H1 (cell line): ENCODE data around the gene PI16. TPM values are rescaled to one million over a fixed set of nuclear protein-coding genes. Genes with fewer than 3 reads are reported as not detected.

Source experiments
- CTCF ChIA-PET: fragments of 300-600 bp; sonication (Branson Sonifier 250); formaldehyde crosslinking; loops from one replicate; lab custom pipeline; 2021; ENCODE audit not compliant: partially characterized antibody; lab: Charles Lee
- POLR2A ChIA-PET: fragments of 300-600 bp; sonication (Branson Sonifier 250); formaldehyde crosslinking; loops from one replicate; lab custom pipeline; 2021; ENCODE audit warnings: inconsistent platforms; ENCODE audit not compliant: partially characterized antibody; lab: Charles Lee
- DNase-seq, 2 experiments: peaks; one replicate each; pipeline versions ENCODE4 v3.0.0 to v3.0.0-alpha.2; 2010 to 2022; ENCODE audit warnings: low spot score in 2 of 2, low read depth in 1 of 2, mixed read lengths in 1 of 2
- FAIRE-seq: peaks from 2 replicates; lab custom pipeline; 2011; peaks lifted over from hg19 to GRCh38; lab: Jason Lieb, UNC
- H2AFZ ChIP-seq: 2 replicates; pipeline ENCODE4 v1.8.1; 2012; ENCODE audit warnings: low read length, inconsistent platforms
- H2AK5ac ChIP-seq: 2 replicates; pipeline ENCODE4 v1.6.1; 2013; ENCODE audit warnings: low read depth, low read length
- H2BK120ac ChIP-seq: replicated peaks from 2 replicates; pipeline ENCODE3; 2013; ENCODE audit warnings: low read depth, low read length, inconsistent platforms
- H2BK12ac ChIP-seq: 2 replicates; pipeline ENCODE4 v1.6.1; 2013; ENCODE audit warnings: low read depth, low read length
- H2BK15ac ChIP-seq: 2 replicates; pipeline ENCODE4 v1.6.1; 2013; ENCODE audit warnings: low read length
- H2BK20ac ChIP-seq: 2 replicates; pipeline ENCODE4 v1.6.1; 2013; ENCODE audit warnings: low read length
- H2BK5ac ChIP-seq: 2 replicates; pipeline ENCODE4 v1.6.1; 2013; ENCODE audit warnings: low read depth, low read length
- H3K14ac ChIP-seq: 2 replicates; pipeline ENCODE4 v1.6.1; 2013; ENCODE audit warnings: inconsistent platforms; ENCODE audit not compliant: insufficient read length
- H3K18ac ChIP-seq: 2 replicates; pipeline ENCODE4 v1.6.1; 2013; ENCODE audit warnings: low read length; ENCODE audit errors: extremely low read depth
- H3K23ac ChIP-seq: 2 replicates; pipeline ENCODE4 v1.6.1; 2013; ENCODE audit warnings: inconsistent platforms; ENCODE audit not compliant: insufficient read length
- H3K23me2 ChIP-seq: 2 replicates; pipeline ENCODE4 v1.6.1; 2013; ENCODE audit warnings: low read depth, low read length
- H3K27ac ChIP-seq: 2 replicates; pipeline ENCODE4 v1.6.1; 2011; ENCODE audit warnings: low read depth, low read length, inconsistent platforms
- H3K27me3 ChIP-seq, 4 experiments: replicated peaks in 1 of 4; 1 replicate in 1 of 4; 2 replicates in 3 of 4; pipeline versions ENCODE4 v1.6.1 to v1.8.1; 2011 to 2013; ENCODE audit warnings: low read length in 3 of 4, mild to moderate bottlenecking in 3 of 4, inconsistent platforms in 2 of 4, mixed read lengths in 2 of 4, moderate library complexity in 1 of 4; ENCODE audit not compliant: control insufficient read depth in 3 of 4, insufficient read depth in 3 of 4; ENCODE audit errors: extremely low read depth in 1 of 4
- H3K36me3 ChIP-seq, 4 experiments: 2 replicates each; pipeline versions ENCODE4 v1.6.1 to v1.8.1; 2011 to 2013; ENCODE audit warnings: mild to moderate bottlenecking in 4 of 4, low read length in 3 of 4, moderate library complexity in 2 of 4, control low read depth in 1 of 4, inconsistent platforms in 1 of 4; ENCODE audit not compliant: insufficient read depth in 4 of 4, control insufficient read depth in 2 of 4
- H3K4ac ChIP-seq: replicated peaks from 2 replicates; pipeline ENCODE3; 2013; ENCODE audit warnings: low read length, low read depth, mixed read lengths, inconsistent platforms; ENCODE audit not compliant: insufficient read length
- H3K4me1 ChIP-seq, 4 experiments: replicated peaks in 1 of 4; 1 replicate in 1 of 4; 2 replicates in 3 of 4; pipeline versions ENCODE4 v1.6.1 to v1.8.1; 2011 to 2013; ENCODE audit warnings: low read length in 3 of 4, inconsistent platforms in 2 of 4, mixed read lengths in 1 of 4; ENCODE audit not compliant: insufficient read depth in 4 of 4, control insufficient read depth in 3 of 4
- H3K4me2 ChIP-seq, 2 experiments: 2 replicates each; pipeline versions ENCODE4 v1.6.1 to v1.8.1; 2011 to 2013; ENCODE audit warnings: low read depth in 2 of 2, low read length in 2 of 2, control low read depth in 1 of 2, inconsistent platforms in 1 of 2, mild to moderate bottlenecking in 1 of 2; ENCODE audit not compliant: insufficient read depth in 1 of 2
- H3K4me3 ChIP-seq, 4 experiments: fragments of 200-600, 300-600 bp in 1 of 4; sonication (generic), shearing (Covaris generic), sonication (Bioruptor Twin) in 1 of 4; 2 replicates each; pipeline versions ENCODE4 v1.5.1 to v1.8.1; 2011 to 2016; ENCODE audit warnings: low read length in 4 of 4, low read depth in 3 of 4, control low read depth in 2 of 4, inconsistent platforms in 2 of 4, mild to moderate bottlenecking in 2 of 4, mixed read lengths in 1 of 4, moderate library complexity in 1 of 4; ENCODE audit not compliant: insufficient read depth in 2 of 4; ENCODE audit errors: extremely low read depth in 1 of 4
- H3K56ac ChIP-seq: replicated peaks from 2 replicates; pipeline ENCODE3; 2013; ENCODE audit warnings: low read depth, mild to moderate bottlenecking, mixed read lengths, low read length, inconsistent platforms; ENCODE audit not compliant: insufficient read length
- H3K79me1 ChIP-seq: 2 replicates; pipeline ENCODE4 v1.6.1; 2013; ENCODE audit warnings: low read depth, low read length, control low read depth
- H3K79me2 ChIP-seq, 2 experiments: 2 replicates each; pipeline versions ENCODE4 v1.6.1 to v1.8.1; 2012 to 2013; ENCODE audit warnings: low read length in 2 of 2, mild to moderate bottlenecking in 2 of 2, inconsistent platforms in 1 of 2; ENCODE audit not compliant: insufficient read depth in 2 of 2, control insufficient read depth in 1 of 2
- H3K9ac ChIP-seq, 4 experiments: replicated peaks in 1 of 4; 1 replicate in 1 of 4; 2 replicates in 3 of 4; pipeline versions ENCODE4 v1.6.1 to v1.8.1; 2011 to 2013; ENCODE audit warnings: low read depth in 3 of 4, low read length in 3 of 4, control low read depth in 2 of 4, mild to moderate bottlenecking in 2 of 4, moderate library complexity in 2 of 4, inconsistent platforms in 1 of 4; ENCODE audit errors: extremely low read depth in 1 of 4
- H3K9me3 ChIP-seq, 2 experiments: 2 replicates each; pipeline versions ENCODE4 v1.6.1 to v1.8.1; 2012 to 2013; ENCODE audit warnings: mild to moderate bottlenecking in 2 of 2, moderate library complexity in 2 of 2, control low read depth in 1 of 2, inconsistent platforms in 1 of 2, low read depth in 1 of 2, low read length in 1 of 2, mixed read lengths in 1 of 2; ENCODE audit not compliant: insufficient read depth in 2 of 2
- H4K20me1 ChIP-seq, 2 experiments: replicated peaks in 1 of 2; 2 replicates each; pipeline versions ENCODE3 to v1.8.1; 2011 to 2013; ENCODE audit warnings: inconsistent platforms in 2 of 2, low read length in 2 of 2, mild to moderate bottlenecking in 1 of 2; ENCODE audit not compliant: insufficient read depth in 2 of 2, control insufficient read depth in 1 of 2
- H4K5ac ChIP-seq: 2 replicates; pipeline ENCODE4 v1.6.1; 2013; ENCODE audit warnings: low read length, low read depth, mixed read lengths, inconsistent platforms; ENCODE audit not compliant: insufficient read length
- H4K8ac ChIP-seq: 2 replicates; pipeline ENCODE4 v1.8.0; 2013; ENCODE audit warnings: mild to moderate bottlenecking, moderate library complexity, low read length, inconsistent platforms; ENCODE audit not compliant: insufficient read depth; ENCODE audit errors: extremely low read depth
- H4K91ac ChIP-seq: replicated peaks from 2 replicates; pipeline ENCODE3; 2013; ENCODE audit warnings: low read length, mixed read lengths, inconsistent platforms; ENCODE audit not compliant: insufficient read length
- ATF3 ChIP-seq: IDR thresholded peaks from 2 replicates; pipeline ENCODE4 v1.6.1; 2011; ENCODE audit warnings: low read depth, mild to moderate bottlenecking, low read length; ENCODE audit not compliant: insufficient read depth
- POU5F1 ChIP-seq: IDR thresholded peaks from 2 replicates; pipeline ENCODE4 v1.6.1; 2011; ENCODE audit warnings: low read depth, mild to moderate bottlenecking, low read length, moderate library complexity
- TBP ChIP-seq: IDR thresholded peaks from 2 replicates; pipeline ENCODE4 v1.6.1; 2011; ENCODE audit warnings: low read depth, low read length, improper control_type of control experiment
- WGBS, 2 experiments: shearing (Covaris generic) in 1 of 2; methylation state at CpG; one replicate each; pipeline versions ENCODE4 v1.1.6 to v1.1.7; 2013 to 2015; ENCODE audit warnings: low lambda C conversion rate in 2 of 2, mixed read lengths in 2 of 2, inconsistent platforms in 1 of 2, low coverage in 1 of 2, missing lambda C conversion rate in 1 of 2; ENCODE audit not compliant: insufficient replicate concordance in 2 of 2, insufficient coverage in 1 of 2, insufficient read length in 1 of 2; ENCODE audit errors: extremely low coverage in 1 of 2, missing lambda C conversion rate in 1 of 2; 5-methylcytosine and 5-hydroxymethylcytosine counted together
- polyA plus RNA-seq, 7 experiments: library from polyadenylated mRNA; depleted of rRNA in 3 of 7; stranded (reverse) in 5 of 7; unstranded in 2 of 7; fragments of >200 nt in 5 of 7; fragments of 200-250 nt in 2 of 7; gene quantifications; 1 replicate in 5 of 7; 2 replicates in 1 of 7; 4 replicates in 1 of 7; pipeline versions ENCODE4 v1.2.1 to v1.2.3, GENCODE V29; 2011 to 2013; ENCODE audit warnings: missing spikeins in 2 of 7, mixed read lengths in 2 of 7
- total RNA-seq: library from RNA; stranded (reverse); fragmentation: NEBNext Ultra II Directional; extraction: Animal tissue kit (Norgen Biotek cat#: 25700); gene quantifications from 2 replicates; pipeline ENCODE4 v1.2.1, GENCODE V29; 2021

Gene PI16
- total and polyA plus RNA-seq, 2 of the 8 experiments (the other 6 are each of a cell fraction or from before 2014, with no cell fraction given): 0.05 TPM; not detected in 1

DNA sequence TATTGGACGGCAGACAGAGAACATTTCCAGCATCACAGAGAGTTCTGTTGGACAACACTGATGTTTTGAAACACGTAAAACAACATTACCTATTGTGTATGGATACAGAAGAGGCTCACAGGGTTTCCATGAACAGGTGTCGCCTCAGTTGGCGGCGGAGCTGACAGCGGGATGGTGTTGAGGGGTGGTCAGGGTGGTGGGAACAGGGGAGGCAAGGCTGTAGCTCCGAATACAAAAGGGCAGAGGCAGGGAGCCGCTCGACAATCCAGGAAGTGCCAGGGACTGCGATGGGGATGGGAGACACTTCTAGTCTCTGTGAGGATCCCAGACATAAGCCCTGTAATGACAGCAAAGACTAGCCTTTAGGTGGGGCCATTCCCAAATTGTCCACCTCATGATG is 14.5 kb upstream of the PI16 start:
- Histone ChIP-seq H3K4me3 (no peak overlapping the region), H2AK5ac (no peak overlapping the region), H3K27me3 (no peaks in the 10 kb centered on the region), H2BK20ac (no peak overlapping the region), H2BK5ac (no peak overlapping the region), H3K4me2 (no peak overlapping the region), H3K23ac (no peak overlapping the region), H3K79me1 (no peaks in the 10 kb centered on the region), H4K91ac (no peak overlapping the region), H4K5ac (no peak overlapping the region), H3K9me3 (no peaks in the 10 kb centered on the region), H3K27ac (no peak overlapping the region), H2AFZ (no peak overlapping the region), H3K14ac (no peak overlapping the region), H4K20me1 (no peaks in the 10 kb centered on the region), H2BK120ac (no peak overlapping the region), H2BK15ac (no peak overlapping the region), H3K18ac (no peak overlapping the region), H3K79me2 (no peaks in the 10 kb centered on the region), H3K23me2 (no peaks in the 10 kb centered on the region), H3K4ac (no peak overlapping the region), H3K4me1 (no peaks in the 10 kb centered on the region), H4K8ac (no peak overlapping the region), H3K56ac (no peak overlapping the region), H2BK12ac (no peak overlapping the region), H3K36me3 (no peaks in the 10 kb centered on the region), H3K9ac (no peak overlapping the region)
- TF ChIP-seq ATF3 (no peak), POU5F1 (no peak), TBP (no peak)
- POLR2A ChIA-PET: no interaction called here
- no peak for FAIRE-seq
- 90% methylated on average over 9 of the region's 10 CpGs; no CpG with 5 or more reads in 1 of the 2 experiments for WGBS, 2 experiments
- DNase-seq: no peak
- CTCF ChIA-PET: interaction anchor here (0.9 to 1.2 kb wide), 3 partner anchors 14 to 174 kb away, joined by 3 to 4 read pairs (median 3); partner anchors contain the start of gene PI16
